Uterus (tissue), 2 donors: ENCODE data around the gene TBC1D21.

Experiments used
- CTCF ChIP-seq, 4 experiments: fragments of 200-600 bp in 2 of 4; fragments of 450-650 bp in 2 of 4; sonication (generic) in 2 of 4; IDR thresholded peaks; one replicate each; pipeline ENCODE4 v1.5.1; 2016 to 2019; ENCODE audit warnings: antibody characterized with exemption in 4 of 4, mild to moderate bottlenecking in 2 of 4, moderate library complexity in 1 of 4
- POLR2A ChIP-seq, 2 donors: fragments of 450-650 bp; IDR thresholded peaks; one replicate each; pipeline ENCODE4 v1.6.1; 2016; ENCODE audit warnings: antibody characterized with exemption in 2 of 2, mild to moderate bottlenecking in 1 of 2, moderate library complexity in 1 of 2

- TF ChIP-seq CTCF (IDR thresholded peaks at IDR 0.05) = no peak
- no peak for TF ChIP-seq POLR2A (IDR thresholded peaks at IDR 0.05)
Observed at GRCh38 chr15:73921254-73921925, 48.0 kb downstream of the TBC1D21 start.
